GM12891 (cell line): ENCODE data around the gene ZFP64.

Experiments used
- DNase-seq: peaks from one replicate; pipeline ENCODE4 v3.0.0; 2011; ENCODE audit warnings: low spot score; ENCODE audit not compliant: insufficient read length
- FAIRE-seq: peaks from 2 replicates; lab custom pipeline; 2011; peaks lifted over from hg19 to GRCh38; lab: Jason Lieb, UNC
- PAX5 ChIP-seq: IDR thresholded peaks from 2 replicates; pipeline ENCODE4 v1.6.1; 2011; ENCODE audit warnings: low read length, moderate library complexity, mild to moderate bottlenecking; ENCODE audit not compliant: insufficient read depth, severe bottlenecking
- POLR2A ChIP-seq: IDR thresholded peaks from 2 replicates; pipeline ENCODE4 v1.6.1; 2011; ENCODE audit warnings: low read depth, low read length, control low read depth
- POLR2AphosphoS5 ChIP-seq: IDR thresholded peaks from 2 replicates; pipeline ENCODE4 v1.6.1; 2011; ENCODE audit warnings: low read depth, low read length, control low read depth
- POU2F2 ChIP-seq: IDR thresholded peaks from 2 replicates; pipeline ENCODE4 v1.6.1; 2011; ENCODE audit warnings: low read depth, mild to moderate bottlenecking, control low read depth, low read length, moderate library complexity
- SPI1 ChIP-seq: IDR thresholded peaks from 2 replicates; pipeline ENCODE4 v1.6.1; 2011; ENCODE audit warnings: low read depth, low read length, control low read depth
- TAF1 ChIP-seq: IDR thresholded peaks from 2 replicates; pipeline ENCODE4 v1.6.1; 2011; ENCODE audit warnings: low read depth, low read length, control low read depth

ZFP64 gene

GRCh38 chr20:52191916-52192718, 538 bp upstream of the ZFP64 start:
- DNase-seq (peak; percentile 14), FAIRE-seq (peak; percentile 38)
- 0 out of 2 replicates have a peak, but pooled peaks have one; percentile 20 for TF ChIP-seq TAF1
- TF ChIP-seq PAX5 = peak; percentile 51
- TF ChIP-seq POLR2A = 0 out of 2 replicates have a peak, but pooled peaks have one; percentile 1
- TF ChIP-seq SPI1 = no peak

- DNase-seq (peak; percentile 53), FAIRE-seq (no peak)
- TF ChIP-seq POU2F2 (no peak), POLR2A (no peak; the same call in 1 of the 2 replicates), POLR2AphosphoS5 (no peak), SPI1 (no peak), PAX5 (no peak), TAF1 (no peak)
These were observed 995 bp downstream of the ZFP64 start for GRCh38 chr20:52190437-52191131.

- TF ChIP-seq TAF1 (no peak), PAX5 (no peak), SPI1 (no peak), POU2F2 (no peak), POLR2A (no peak), POLR2AphosphoS5 (no peak)
- no peak for FAIRE-seq
- no peak for DNase-seq
These were observed 9.8 kb downstream of the ZFP64 start for GRCh38 chr20:52181766-52182165.

- FAIRE-seq (no peak), DNase-seq (no peak)
- TF ChIP-seq POU2F2 (no peak), PAX5 (no peak), POLR2AphosphoS5 (no peak), POLR2A (no peak), SPI1 (no peak), TAF1 (no peak)
These were observed 11.3 kb downstream of the ZFP64 start for GRCh38 chr20:52180180-52180840.

GRCh38 chr20:52179331-52180179, 12.0 kb downstream of the ZFP64 start:
- FAIRE-seq (peak; percentile 90), DNase-seq (peak; percentile 61)
- TF ChIP-seq PAX5 = no peak
- peak; percentile 11; the same call in 1 of the 2 replicates for TF ChIP-seq POU2F2
- TF ChIP-seq POLR2A = peak; percentile 18; the same call in 1 of the 2 replicates
- no peak; the same call in 1 of the 2 replicates for TF ChIP-seq TAF1
- no peak for TF ChIP-seq POLR2AphosphoS5
- 0 out of 2 replicates have a peak, but pooled peaks have one; percentile 2 for TF ChIP-seq SPI1

GRCh38 chr20:52178691-52179090, 12.9 kb downstream of the ZFP64 start:
- DNase-seq = no peak
- TF ChIP-seq POU2F2 = no peak
- no peak for TF ChIP-seq POLR2AphosphoS5
- TF ChIP-seq POLR2A = no peak
- TF ChIP-seq TAF1 = no peak
- no peak for TF ChIP-seq PAX5
- no peak for FAIRE-seq

GRCh38 chr20:52175840-52176239, 15.7 kb downstream of the ZFP64 start:
- FAIRE-seq = no peak
- no peak for DNase-seq
- TF ChIP-seq POU2F2 (no peak), POLR2A (no peak), PAX5 (no peak), POLR2AphosphoS5 (no peak), TAF1 (no peak), SPI1 (no peak)

- DNase-seq (peak; percentile 42), FAIRE-seq (no peak)
- no peak for TF ChIP-seq PAX5
- peak; percentile 88 for TF ChIP-seq SPI1
- no peak for TF ChIP-seq POLR2A
- no peak for TF ChIP-seq POLR2AphosphoS5
- no peak for TF ChIP-seq TAF1
- TF ChIP-seq POU2F2 = no peak
These were observed 19.1 kb downstream of the ZFP64 start for GRCh38 chr20:52172392-52173047.
